ENCODE results near the gene SEPTIN12.

SEPTIN12 gene

DNA sequence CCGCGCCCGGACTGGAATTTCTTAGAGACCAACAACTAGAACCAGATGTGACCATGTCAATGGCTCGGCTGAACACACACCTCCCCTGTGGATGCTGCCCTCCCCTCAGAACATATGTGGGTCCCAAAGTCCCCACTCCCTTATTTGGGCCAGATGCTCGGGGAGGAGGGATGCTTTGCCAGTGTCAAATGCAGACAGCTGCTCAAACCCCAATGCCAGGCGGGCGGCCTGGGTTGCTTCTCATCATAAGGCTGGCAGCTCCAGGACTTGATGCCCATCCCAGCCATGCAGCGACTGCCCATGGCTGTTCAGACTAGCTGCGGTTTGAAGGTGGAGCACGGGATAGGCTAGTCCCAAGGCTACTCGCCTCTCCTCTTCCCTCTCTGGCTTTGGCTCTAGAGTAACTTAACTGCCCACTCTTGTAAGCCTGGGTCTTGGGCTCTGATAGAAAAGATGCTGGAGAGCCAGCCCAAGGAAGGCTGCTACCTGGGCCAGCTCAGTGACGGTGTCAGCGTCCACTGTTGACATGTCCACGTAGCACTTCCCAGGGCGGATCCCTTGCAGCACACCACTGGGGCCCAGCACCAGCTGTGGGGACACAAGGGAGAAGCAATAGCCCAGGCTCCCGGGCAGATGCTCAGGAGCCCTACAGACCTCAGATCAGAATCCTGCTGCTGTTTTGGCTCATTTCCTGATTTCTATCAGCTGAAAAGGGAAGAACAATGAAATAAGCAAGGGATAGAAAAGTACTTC is 25.3 kb upstream of the SEPTIN12 start:
- DNase-seq (ENCODE audit: low read depth), result no peak
- TF ChIP-seq, protein P1, sequence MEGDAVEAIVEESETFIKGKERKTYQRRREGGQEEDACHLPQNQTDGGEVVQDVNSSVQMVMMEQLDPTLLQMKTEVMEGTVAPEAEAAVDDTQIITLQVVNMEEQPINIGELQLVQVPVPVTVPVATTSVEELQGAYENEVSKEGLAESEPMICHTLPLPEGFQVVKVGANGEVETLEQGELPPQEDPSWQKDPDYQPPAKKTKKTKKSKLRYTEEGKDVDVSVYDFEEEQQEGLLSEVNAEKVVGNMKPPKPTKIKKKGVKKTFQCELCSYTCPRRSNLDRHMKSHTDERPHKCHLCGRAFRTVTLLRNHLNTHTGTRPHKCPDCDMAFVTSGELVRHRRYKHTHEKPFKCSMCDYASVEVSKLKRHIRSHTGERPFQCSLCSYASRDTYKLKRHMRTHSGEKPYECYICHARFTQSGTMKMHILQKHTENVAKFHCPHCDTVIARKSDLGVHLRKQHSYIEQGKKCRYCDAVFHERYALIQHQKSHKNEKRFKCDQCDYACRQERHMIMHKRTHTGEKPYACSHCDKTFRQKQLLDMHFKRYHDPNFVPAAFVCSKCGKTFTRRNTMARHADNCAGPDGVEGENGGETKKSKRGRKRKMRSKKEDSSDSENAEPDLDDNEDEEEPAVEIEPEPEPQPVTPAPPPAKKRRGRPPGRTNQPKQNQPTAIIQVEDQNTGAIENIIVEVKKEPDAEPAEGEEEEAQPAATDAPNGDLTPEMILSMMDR (conservative IDR thresholded peaks at IDR 0.05; ENCODE audit: low read depth, low read length), result no peak
- H3K4me3 ChIP-seq (ENCODE audit: low read length), result no peak overlapping the region

DNA sequence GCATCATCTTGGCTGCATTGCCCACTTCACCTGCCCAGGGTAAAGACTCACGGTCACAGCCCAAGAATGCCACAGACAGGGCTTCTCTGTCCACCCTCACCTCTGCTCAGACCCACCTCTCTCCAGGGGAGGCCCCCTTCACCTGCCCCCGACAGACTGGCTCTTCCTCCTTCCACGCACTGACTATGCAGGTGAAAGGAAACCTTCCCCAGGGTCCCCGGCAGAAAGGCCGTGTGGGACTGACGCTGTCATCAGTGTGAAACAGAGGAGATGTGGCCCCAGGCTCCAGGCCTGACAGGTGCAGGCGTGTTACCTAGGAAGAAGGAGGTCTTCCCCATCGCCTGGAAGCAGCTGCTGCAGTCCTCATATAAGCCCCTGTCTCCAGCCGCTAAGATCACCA is 23.6 kb upstream of the SEPTIN12 start:
- no peak overlapping the region for H3K4me3 ChIP-seq (ENCODE audit: low read length)
- DNase-seq (ENCODE audit: low read depth), result no peak
- TF ChIP-seq, protein P1 (conservative IDR thresholded peaks at IDR 0.05; ENCODE audit: low read depth, low read length), result no peak

DNA sequence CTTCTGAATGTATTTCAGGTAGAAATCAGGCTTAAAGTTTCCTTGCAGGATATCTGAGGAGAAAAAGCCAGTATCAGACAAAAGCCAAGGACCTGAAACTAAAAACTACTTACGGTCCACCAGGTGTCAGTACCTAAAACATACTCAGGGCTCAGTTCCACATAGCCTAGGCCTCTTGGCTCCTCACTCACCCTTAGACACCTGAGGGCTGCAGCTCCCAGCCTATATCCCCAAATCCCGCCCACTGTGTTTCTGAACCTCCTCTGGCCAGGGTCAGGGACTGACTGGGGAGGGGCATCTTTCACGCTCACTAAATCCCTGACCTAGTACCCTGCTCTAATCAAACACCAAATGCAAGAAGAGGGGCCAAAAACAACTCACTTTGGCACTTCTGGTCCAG is 23.1 kb upstream of the SEPTIN12 start:
- no peak overlapping the region for H3K4me3 ChIP-seq (ENCODE audit: low read length)
- TF ChIP-seq, protein P1 (conservative IDR thresholded peaks at IDR 0.05; ENCODE audit: low read depth, low read length), result no peak
- DNase-seq (ENCODE audit: low read depth), result no peak

DNA sequence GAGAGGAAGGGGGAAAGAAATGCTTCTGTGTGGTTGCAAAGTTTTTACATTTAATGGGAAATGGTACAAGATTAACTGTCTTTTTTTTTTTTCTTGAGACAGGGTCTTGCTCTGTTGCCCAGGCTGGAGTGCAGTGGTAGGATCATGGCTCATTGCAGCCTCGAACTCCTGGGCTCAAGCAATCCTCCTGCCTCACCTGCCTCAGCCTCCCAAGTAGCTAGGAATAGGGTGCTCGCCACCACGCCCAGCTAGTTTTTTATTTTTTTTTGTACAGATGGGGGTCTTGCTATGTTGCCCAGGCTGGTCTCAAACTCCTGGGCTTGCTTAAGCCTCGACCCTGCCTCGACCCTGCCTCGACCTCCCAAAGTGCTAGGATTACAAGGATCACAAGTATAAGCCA is 18.1 kb upstream of the SEPTIN12 start:
- TF ChIP-seq, protein P1 (conservative IDR thresholded peaks at IDR 0.05; ENCODE audit: low read depth, low read length), result no peak
- H3K4me3 ChIP-seq (ENCODE audit: low read length), result no peak overlapping the region
- DNase-seq (ENCODE audit: low read depth), result no peak

DNA sequence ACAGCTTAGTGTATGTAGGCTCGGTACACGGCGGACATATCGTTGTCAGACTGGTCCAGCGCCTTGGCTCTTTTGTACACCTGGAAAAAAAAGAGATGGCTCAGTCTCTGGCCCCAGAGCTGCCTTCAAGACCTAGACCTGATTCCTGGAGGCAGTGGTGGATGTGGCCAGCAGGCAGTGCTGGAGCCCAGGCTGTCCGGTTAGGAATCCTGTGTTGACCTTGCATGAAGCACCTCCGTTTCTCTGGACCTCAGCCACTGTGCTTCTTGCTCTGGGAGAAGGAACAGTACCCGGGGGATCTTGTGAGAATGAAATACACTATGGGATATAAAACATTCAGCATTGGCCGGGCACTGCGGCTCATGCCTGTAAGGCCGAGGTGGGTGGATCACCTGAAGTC is 17.1 kb upstream of the SEPTIN12 start:
- no peak for DNase-seq (ENCODE audit: low read depth)
- H3K4me3 ChIP-seq (ENCODE audit: low read length), result no peak overlapping the region
- TF ChIP-seq, protein P1 (conservative IDR thresholded peaks at IDR 0.05; ENCODE audit: low read depth, low read length), result no peak

DNA sequence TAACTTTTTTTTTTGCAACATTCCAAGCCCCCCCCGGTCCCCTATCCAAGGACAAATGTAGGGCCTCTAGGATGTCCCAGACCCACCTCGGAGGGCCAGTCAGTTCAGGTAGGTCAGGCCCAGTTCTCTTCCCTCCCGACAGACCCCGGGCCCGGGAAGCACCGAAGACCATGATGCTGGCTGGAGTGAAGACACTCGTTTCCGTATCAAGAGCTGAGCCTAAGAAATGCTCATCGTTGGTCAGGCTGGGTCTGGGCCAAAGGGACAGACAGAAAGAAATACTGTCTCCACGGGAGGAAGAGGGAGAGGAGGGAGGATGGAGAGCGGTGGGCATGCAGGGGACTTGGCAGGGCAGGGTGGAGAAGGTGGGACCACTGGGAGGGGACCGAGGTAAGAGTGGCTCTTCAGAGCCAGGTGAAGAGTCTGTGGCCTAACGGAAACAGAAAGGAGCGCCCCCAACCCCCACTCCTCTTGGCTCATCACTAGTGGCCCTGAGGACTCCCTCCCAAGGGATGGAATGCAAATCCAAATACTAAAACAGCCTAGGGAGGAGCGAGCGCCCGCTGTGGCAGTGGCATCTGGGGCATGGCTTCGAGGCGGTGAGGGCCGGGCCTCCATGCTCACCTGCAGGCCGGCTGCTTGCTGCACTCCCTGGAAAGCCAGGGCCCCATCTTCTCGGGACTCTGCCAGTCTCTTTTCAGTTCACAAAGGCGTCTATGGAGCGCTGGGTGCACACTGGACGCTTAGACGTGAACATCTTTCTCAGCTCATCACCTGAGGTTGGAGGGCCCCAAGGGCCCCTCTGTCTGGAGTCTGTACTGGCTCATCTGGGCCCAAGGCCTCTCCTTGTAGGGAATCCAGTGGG is 16.0 kb upstream of the SEPTIN12 start:
- no peak overlapping the region for H3K4me3 ChIP-seq (ENCODE audit: low read length)

More for the DNA sequence above, 16.0 kb upstream of the SEPTIN12 start:
- no peak for DNase-seq (ENCODE audit: low read depth)
- TF ChIP-seq, protein P1 (conservative IDR thresholded peaks at IDR 0.05; ENCODE audit: low read depth, low read length), result no peak

Data from retinal pigment epithelial cell (primary cell).